Right lobe of liver (tissue), 6 donors: ENCODE results near the gene MAST3. TPM values are rescaled to one million over a fixed set of nuclear protein-coding genes. Genes with fewer than 3 reads are reported as not detected.

Experiments
- ATAC-seq, 4 donors: fragments of 200-7000 bp; cut with Tn5 transposase; one replicate each; pipeline ENCODE4 v1.9.1; 2020; ENCODE audit warnings: mild to moderate bottlenecking in 4 of 4, moderate library complexity in 4 of 4
- DNase-seq, 3 donors: peaks; one replicate each; pipeline ENCODE4 v3.0.0-alpha.2; 2020
- H3K27ac ChIP-seq, 3 donors: fragments of 200-600 bp; one replicate each; pipeline ENCODE4 v1.8.0; 2022
- H3K27me3 ChIP-seq, 2 donors: fragments of 200-600 bp; one replicate each; pipeline ENCODE4 v1.8.0; 2022
- H3K36me3 ChIP-seq, 4 donors: fragments of 200-600 bp; sonication (generic) in 1 of 4; one replicate each; pipeline versions ENCODE4 v1.5.1 to v1.8.0; 2017 to 2022; ENCODE audit warnings: control low read depth in 1 of 4
- H3K4me1 ChIP-seq, 4 donors: fragments of 200-600 bp; sonication (generic) in 1 of 4; one replicate each; pipeline versions ENCODE4 v1.5.1 to v1.8.0; 2017 to 2022; ENCODE audit warnings: control low read depth in 1 of 4
- H3K4me3 ChIP-seq, 3 donors: fragments of 200-600 bp; one replicate each; pipeline ENCODE4 v1.8.0; 2022
- H3K9me3 ChIP-seq, 4 donors: fragments of 200-600 bp; sonication (generic) in 1 of 4; one replicate each; pipeline versions ENCODE4 v1.5.1 to v1.8.0; 2017 to 2022; ENCODE audit warnings: control low read depth in 1 of 4
- POLR2A ChIP-seq: fragments of 450-650 bp; IDR thresholded peaks from one replicate; pipeline ENCODE4 v1.6.1; 2017; ENCODE audit warnings: antibody characterized with exemption, mild to moderate bottlenecking
- WGBS: methylation state at CpG from one replicate; pipeline ENCODE4 v1.1.6; 2018; ENCODE audit warnings: low coverage, low lambda C conversion rate; ENCODE audit not compliant: insufficient coverage; ENCODE audit errors: missing lambda C conversion rate; 5-methylcytosine and 5-hydroxymethylcytosine counted together
- intact Hi-C, 2 donors: fragments of 100-400 bp; cut with DNase I; formaldehyde crosslinking; loops; one replicate each; pipeline versions ENCODE4 v1.11.2 to v1.14.1; 2022
- total RNA-seq, 6 experiments: library from RNA; depleted of rRNA in 2 of 6; stranded (reverse); fragments of >200 nt in 2 of 6; fragmentation: NEBNext Ultra II Directional in 3 of 6; extraction: Animal tissue kit (Norgen Biotek cat#: 25700) in 3 of 6; gene quantifications; one replicate each; pipeline versions ENCODE4 v1.1.0 to v1.2.4, GENCODE V29; 2016 to 2023
- TF ChIP-seq, protein P1 (sequence below), 4 donors: fragments of 200-600 bp in 3 of 4; fragments of 450-650 bp in 1 of 4; IDR thresholded peaks; one replicate each; pipeline versions ENCODE4 v1.5.1 to v1.8.0; 2016 to 2022; ENCODE audit warnings: antibody characterized with exemption in 4 of 4, mild to moderate bottlenecking in 2 of 4
- donor health status: DM: no; HTN: yes; CAD: no.
- donor health status: DM: no; HTN: no; CAD: no.
- donor health status: DM: no; HTN: no; CAD: no.
- donor health status: DM: no; HTN: yes; CAD: no.
- donor health status: DM: no; HTN: yes; CAD: no.

Gene MAST3
- total RNA-seq, 6 experiments from 2014 or later = 8.0 to 17.9 (median 10.0) TPM

GRCh38 chr19:18170714-18171255 lies 73.2 kb downstream of the MAST3 start:
- no peak overlapping the region for H3K4me3 ChIP-seq
- 46% methylated on average over 12 of the region's 16 CpGs for WGBS
- TF ChIP-seq POLR2A = peak; percentile 54
- TF ChIP-seq, protein P1, sequence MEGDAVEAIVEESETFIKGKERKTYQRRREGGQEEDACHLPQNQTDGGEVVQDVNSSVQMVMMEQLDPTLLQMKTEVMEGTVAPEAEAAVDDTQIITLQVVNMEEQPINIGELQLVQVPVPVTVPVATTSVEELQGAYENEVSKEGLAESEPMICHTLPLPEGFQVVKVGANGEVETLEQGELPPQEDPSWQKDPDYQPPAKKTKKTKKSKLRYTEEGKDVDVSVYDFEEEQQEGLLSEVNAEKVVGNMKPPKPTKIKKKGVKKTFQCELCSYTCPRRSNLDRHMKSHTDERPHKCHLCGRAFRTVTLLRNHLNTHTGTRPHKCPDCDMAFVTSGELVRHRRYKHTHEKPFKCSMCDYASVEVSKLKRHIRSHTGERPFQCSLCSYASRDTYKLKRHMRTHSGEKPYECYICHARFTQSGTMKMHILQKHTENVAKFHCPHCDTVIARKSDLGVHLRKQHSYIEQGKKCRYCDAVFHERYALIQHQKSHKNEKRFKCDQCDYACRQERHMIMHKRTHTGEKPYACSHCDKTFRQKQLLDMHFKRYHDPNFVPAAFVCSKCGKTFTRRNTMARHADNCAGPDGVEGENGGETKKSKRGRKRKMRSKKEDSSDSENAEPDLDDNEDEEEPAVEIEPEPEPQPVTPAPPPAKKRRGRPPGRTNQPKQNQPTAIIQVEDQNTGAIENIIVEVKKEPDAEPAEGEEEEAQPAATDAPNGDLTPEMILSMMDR (IDR thresholded peaks at IDR 0.05) = no peak
- no peaks in the 10 kb centered on the region for H3K9me3 ChIP-seq
- peaks cover 0 to 13% (median 2%) of the 10 kb centered on the region in 4 donors for H3K4me1 ChIP-seq
- H3K27me3 ChIP-seq = no peaks in the 10 kb centered on the region
- peaks cover 0 to 36% (median 9%) of the 10 kb centered on the region in 4 donors for H3K36me3 ChIP-seq
- intact Hi-C loops = no loop called here
- peak overlapping the region; percentile 15 to 57 (median 43) for H3K27ac ChIP-seq
- ATAC-seq = peak in 2 of 4 donors; percentile 1 to 3
- peak in 1 of 3 donors; percentile 62 for DNase-seq

GRCh38 chr19:18171605-18172327 lies 74.2 kb downstream of the MAST3 start:
- peak overlapping the region; percentile 6 to 70 (median 22) for H3K27ac ChIP-seq
- TF ChIP-seq POLR2A = no peak
- TF ChIP-seq, protein P1 (IDR thresholded peaks at IDR 0.05) = no peak
- ATAC-seq (no peak), DNase-seq (no peak)
- no peaks in the 10 kb centered on the region for H3K9me3 ChIP-seq
- intact Hi-C loops = no loop called here
- peaks cover 0 to 27% (median 6%) of the 10 kb centered on the region in 4 donors for H3K36me3 ChIP-seq
- WGBS = 69% methylated on average over 4 of the region's 8 CpGs
- no peak overlapping the region for H3K4me3 ChIP-seq
- peaks cover 0 to 13% (median 2%) of the 10 kb centered on the region in 4 donors for H3K4me1 ChIP-seq
- no peaks in the 10 kb centered on the region for H3K27me3 ChIP-seq

DNA sequence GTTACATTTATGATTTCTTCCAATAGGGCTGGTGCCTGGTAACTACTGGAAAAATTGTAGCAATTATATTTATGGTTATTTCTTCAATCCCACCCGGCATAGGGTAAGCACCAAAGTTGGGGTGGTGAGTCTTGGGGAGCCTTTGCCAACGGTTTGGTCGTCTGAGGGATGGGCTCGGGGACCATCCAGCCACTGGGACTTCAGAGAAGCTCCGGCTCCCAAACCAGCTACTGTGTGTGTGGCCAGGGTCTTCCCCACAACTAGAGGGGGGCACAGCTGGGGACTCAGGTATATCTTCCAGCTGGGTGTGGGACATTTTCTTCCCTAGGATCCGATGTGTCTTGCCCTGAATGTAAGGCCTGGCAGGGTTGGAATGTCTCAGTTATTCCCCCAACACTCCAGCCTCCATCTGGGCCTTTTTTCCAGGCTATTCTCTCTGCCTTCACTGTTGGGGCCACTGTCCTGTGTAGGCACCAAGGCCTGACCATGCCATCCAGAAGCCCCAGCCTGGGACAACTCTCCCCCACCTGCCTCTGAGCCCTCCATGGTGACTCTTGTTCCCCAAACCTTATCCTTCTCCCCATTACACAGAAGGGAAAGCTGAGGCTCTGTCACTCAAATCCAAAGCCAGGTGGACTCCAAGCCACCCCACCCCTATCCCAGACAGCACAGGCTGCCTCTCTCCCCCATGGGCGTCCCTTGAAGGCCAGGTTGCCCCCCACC lies 74.9 kb downstream of the MAST3 start:
- Histone ChIP-seq H3K27me3 (no peaks in the 10 kb centered on the region), H3K27ac (peak overlapping the region in 2 of 3 donors; percentile 22 to 70), H3K9me3 (no peaks in the 10 kb centered on the region), H3K4me1 (peaks cover 0 to 13% (median 2%) of the 10 kb centered on the region in 4 donors), H3K36me3 (peaks cover 0 to 20% (median 3%) of the 10 kb centered on the region in 4 donors), H3K4me3 (no peak overlapping the region)
- ATAC-seq = no peak
- intact Hi-C loops = no loop called here
- TF ChIP-seq POLR2A = no peak
- TF ChIP-seq, protein P1 (IDR thresholded peaks at IDR 0.05) = no peak
- no peak for DNase-seq
- WGBS = 83% methylated on average over 1 of the region's 7 CpGs

- no peak for TF ChIP-seq POLR2A
- TF ChIP-seq, protein P1 (IDR thresholded peaks at IDR 0.05) = no peak
- peaks cover 0 to 15% (median 2%) of the 10 kb centered on the region in 4 donors for H3K36me3 ChIP-seq
- H3K9me3 ChIP-seq = no peaks in the 10 kb centered on the region
- no peaks in the 10 kb centered on the region for H3K27me3 ChIP-seq
- H3K4me3 ChIP-seq = peak overlapping the region in 2 of 3 donors; percentile 72 to 75
- ATAC-seq = peak; percentile 8 to 24 (median 14)
- intact Hi-C loops = no loop called here
- peak overlapping the region; percentile 48 to 82 (median 70) for H3K27ac ChIP-seq
- peaks cover 0 to 13% (median 2%) of the 10 kb centered on the region in 4 donors for H3K4me1 ChIP-seq
- peak in 2 of 3 donors; percentile 74 to 80 for DNase-seq
- 49% methylated on average over 9 of the region's 18 CpGs for WGBS
Observed at GRCh38 chr19:18173054-18173571, 75.5 kb downstream of the MAST3 start.
